Measurements from ENCODE around the gene CABLES2.

Gene CABLES2

DNA sequence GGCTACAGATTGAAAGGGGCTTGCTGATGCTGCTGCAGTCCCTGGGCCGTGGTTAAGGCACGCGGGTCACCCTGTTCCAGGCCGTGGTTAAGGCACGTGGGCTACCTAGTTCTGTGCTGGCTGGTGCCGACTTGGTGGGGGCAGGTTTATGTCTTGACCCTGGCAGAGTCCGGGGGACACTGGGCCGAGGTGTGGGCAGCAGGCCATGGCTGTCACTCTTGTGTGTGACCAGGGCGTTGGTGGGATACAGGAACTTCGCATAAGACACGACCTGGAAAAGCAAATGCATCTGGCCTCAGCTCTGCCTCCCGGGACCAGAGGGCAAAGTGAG, 13.8 kb downstream of the CABLES2 start:
- Histone ChIP-seq H3K4me3 (ENCODE audit: low read length) (no peak overlapping the region), H3K27ac (ENCODE audit: low read length) (no peak overlapping the region), H3K9me3 (ENCODE audit: control insufficient read depth, insufficient read depth, low read length) (no peaks in the 10 kb centered on the region), H3K36me3 (ENCODE audit: control insufficient read depth, insufficient read depth, low read length) (peaks cover 14% of the 10 kb centered on the region), H3K4me1 (ENCODE audit: control insufficient read depth, insufficient read depth, low read length) (no peaks in the 10 kb centered on the region), H3K27me3 (ENCODE audit: control insufficient read depth, insufficient read depth, low read length) (no peaks in the 10 kb centered on the region)
- no peak for DNase-seq (ENCODE audit: low read depth, low spot score)
- WGBS (ENCODE audit: insufficient coverage, insufficient read length), result no CpG with 5 or more reads among the region's 12 CpGs

DNA sequence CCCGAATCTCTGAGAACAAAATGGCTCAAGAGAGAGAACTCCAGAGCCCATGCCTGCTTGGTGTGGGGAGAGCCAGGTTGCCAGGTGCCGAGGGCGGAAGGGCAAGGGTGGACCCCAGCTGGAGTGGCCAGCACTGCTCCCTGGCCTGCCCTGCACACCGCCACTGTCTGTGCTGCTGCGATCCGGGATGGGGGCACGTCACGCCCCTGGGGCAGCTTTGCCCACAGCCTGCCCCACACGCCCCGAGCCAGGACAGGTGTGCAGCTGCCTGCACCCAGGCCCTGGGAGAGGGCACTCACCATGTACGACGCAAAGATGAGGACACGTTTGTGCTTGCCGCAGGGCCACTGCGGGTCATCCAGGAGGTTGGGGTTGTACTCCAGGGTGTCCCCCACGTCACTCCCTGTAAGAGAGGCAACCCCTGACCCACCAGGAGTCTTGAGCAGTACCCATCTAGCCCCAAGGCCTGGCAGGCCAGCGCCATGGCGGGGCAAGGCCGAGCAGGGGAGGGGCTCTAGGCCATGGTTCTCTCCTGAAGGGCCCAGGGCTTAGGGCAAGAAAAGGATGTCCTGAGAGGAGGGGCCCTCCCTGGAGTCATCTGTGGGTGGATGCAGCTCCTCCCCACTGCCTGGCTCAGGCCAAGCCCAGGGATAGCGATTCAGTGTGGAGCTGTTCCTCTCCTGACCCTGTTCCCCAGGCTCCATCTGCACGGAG, 14.3 kb downstream of the CABLES2 start:
- Histone ChIP-seq H3K27ac (ENCODE audit: low read length) (no peak overlapping the region), H3K4me3 (ENCODE audit: low read length) (no peak overlapping the region), H3K4me1 (ENCODE audit: control insufficient read depth, insufficient read depth, low read length) (no peaks in the 10 kb centered on the region), H3K9me3 (ENCODE audit: control insufficient read depth, insufficient read depth, low read length) (no peaks in the 10 kb centered on the region), H3K36me3 (ENCODE audit: control insufficient read depth, insufficient read depth, low read length) (peaks cover 14% of the 10 kb centered on the region), H3K27me3 (ENCODE audit: control insufficient read depth, insufficient read depth, low read length) (no peaks in the 10 kb centered on the region)
- WGBS (ENCODE audit: insufficient coverage, insufficient read length), result no CpG with 5 or more reads among the region's 21 CpGs
- no peak for DNase-seq (ENCODE audit: low read depth, low spot score)

DNA sequence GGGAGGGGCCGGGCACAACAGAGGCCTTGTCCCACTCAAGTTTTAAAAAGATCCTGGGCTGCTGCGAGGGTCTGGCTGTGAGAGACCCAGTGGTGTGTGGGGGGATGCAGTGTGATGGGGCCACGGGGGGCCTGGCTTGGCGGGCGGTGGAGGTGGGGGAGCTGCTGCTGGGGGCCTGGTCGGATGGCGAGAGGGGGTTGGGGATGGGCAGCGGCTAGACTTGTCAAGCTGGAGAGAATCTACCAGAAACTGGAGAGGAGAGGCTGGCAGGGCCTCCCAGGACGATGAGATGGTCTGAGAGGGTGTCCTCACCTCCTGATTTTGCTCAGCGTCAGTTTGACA, 15.0 kb downstream of the CABLES2 start:
- Histone ChIP-seq H3K36me3 (ENCODE audit: control insufficient read depth, insufficient read depth, low read length) (peaks cover 14% of the 10 kb centered on the region), H3K9me3 (ENCODE audit: control insufficient read depth, insufficient read depth, low read length) (no peaks in the 10 kb centered on the region), H3K4me1 (ENCODE audit: control insufficient read depth, insufficient read depth, low read length) (no peaks in the 10 kb centered on the region), H3K27me3 (ENCODE audit: control insufficient read depth, insufficient read depth, low read length) (no peaks in the 10 kb centered on the region), H3K27ac (ENCODE audit: low read length) (no peak overlapping the region), H3K4me3 (ENCODE audit: low read length) (no peak overlapping the region)
- WGBS (ENCODE audit: insufficient coverage, insufficient read length), result no CpG with 5 or more reads among the region's 10 CpGs
- DNase-seq (ENCODE audit: low read depth, low spot score), result no peak

DNA sequence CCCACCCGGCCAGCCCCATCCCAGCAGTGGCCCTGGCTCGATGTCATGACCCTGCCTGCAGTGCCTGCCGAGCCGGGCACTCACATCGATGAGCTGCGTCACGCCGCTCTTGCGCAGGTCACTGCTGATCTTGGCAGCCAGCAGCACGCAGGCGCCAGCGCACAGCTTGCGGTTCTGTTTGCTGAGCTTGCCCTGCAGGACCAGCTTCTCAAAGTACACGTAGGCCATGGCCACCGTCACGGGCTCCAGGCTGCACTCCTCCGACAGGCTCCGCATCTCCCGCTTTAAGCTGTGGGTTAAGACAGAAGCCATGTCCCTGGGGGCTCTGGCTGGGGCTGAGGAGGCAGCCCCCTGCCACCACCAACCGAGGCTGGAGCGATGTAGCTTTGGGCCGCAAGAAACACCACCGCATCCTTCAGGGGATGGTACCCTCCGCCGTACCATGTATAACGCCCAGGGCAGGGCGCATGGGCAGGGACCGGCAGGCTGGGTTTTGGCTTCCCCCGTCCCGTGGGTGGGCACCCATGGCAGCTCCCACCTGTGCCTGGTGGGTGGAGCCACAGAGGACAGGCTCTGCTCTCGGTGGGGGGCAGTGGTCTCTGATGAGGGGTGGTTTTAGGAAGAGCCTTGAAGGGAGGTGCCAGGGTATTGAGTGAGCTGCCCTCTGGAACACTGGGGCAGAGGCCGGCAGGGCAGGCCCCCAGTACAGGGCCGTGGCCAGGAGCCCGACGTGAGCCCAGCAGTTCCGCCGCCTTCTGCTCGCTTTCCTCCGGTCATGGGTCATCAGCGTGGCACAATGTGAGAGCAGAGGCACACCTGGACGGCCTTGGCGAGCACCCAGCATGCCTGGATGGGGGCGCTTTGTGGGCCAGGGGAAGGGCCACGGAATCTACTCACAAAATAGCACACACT, 15.7 kb downstream of the CABLES2 start:
- Histone ChIP-seq H3K27me3 (ENCODE audit: control insufficient read depth, insufficient read depth, low read length) (no peaks in the 10 kb centered on the region), H3K9me3 (ENCODE audit: control insufficient read depth, insufficient read depth, low read length) (no peaks in the 10 kb centered on the region), H3K4me1 (ENCODE audit: control insufficient read depth, insufficient read depth, low read length) (no peaks in the 10 kb centered on the region), H3K27ac (ENCODE audit: low read length) (no peak overlapping the region), H3K36me3 (ENCODE audit: control insufficient read depth, insufficient read depth, low read length) (peaks cover 14% of the 10 kb centered on the region), H3K4me3 (ENCODE audit: low read length) (no peak overlapping the region)
- no peak for DNase-seq (ENCODE audit: low read depth, low spot score)
- no CpG with 5 or more reads among the region's 44 CpGs for WGBS (ENCODE audit: insufficient coverage, insufficient read length)

DNA sequence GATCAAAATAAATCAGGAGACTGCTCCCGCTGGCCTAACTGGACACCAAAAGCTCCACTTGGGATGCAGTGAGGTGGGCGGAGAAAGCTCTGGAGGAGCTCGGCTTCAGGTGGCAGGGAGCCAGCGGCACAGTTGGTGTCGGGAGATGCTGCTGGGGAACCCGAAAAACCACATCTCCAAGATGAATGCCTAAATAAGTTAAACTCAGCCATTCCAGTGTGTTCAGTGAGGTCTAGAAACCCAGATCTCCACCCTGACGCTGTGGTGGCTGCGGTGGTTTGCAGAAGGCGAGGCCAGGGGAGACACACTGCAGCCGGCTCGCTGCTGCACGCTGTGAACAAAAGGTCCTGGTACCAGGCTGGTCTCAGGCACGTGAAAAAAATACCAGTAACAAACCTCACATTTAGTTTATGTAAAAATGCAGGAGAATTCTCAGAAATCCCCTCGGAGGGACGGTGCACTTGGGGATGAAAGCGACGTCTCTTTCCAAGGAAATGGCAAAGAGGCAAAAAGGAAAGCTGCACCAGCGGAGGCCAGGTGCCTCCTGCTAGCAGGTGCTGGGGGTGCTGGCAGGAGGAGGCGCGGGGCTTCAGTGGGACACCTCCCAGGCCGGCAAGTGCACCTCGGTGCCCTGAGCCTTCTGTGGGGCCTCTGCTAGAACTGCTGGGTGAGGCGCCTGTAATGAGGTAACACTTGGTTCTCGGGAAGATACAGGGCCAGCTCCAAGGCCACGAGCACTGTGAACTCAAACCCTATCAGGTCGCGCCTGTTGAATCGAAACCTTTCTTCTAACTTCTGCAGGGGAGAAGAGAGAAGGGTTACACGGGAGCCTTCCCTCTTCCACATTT, 16.5 kb downstream of the CABLES2 start:
- no CpG with 5 or more reads among the region's 29 CpGs for WGBS (ENCODE audit: insufficient coverage, insufficient read length)
- no peaks in the 10 kb centered on the region for H3K4me1 ChIP-seq (ENCODE audit: control insufficient read depth, insufficient read depth, low read length)
- no peaks in the 10 kb centered on the region for H3K27me3 ChIP-seq (ENCODE audit: control insufficient read depth, insufficient read depth, low read length)
- peaks cover 14% of the 10 kb centered on the region for H3K36me3 ChIP-seq (ENCODE audit: control insufficient read depth, insufficient read depth, low read length)
- H3K9me3 ChIP-seq (ENCODE audit: control insufficient read depth, insufficient read depth, low read length), result no peaks in the 10 kb centered on the region
- no peak for DNase-seq (ENCODE audit: low read depth, low spot score)
- H3K4me3 ChIP-seq (ENCODE audit: low read length), result no peak overlapping the region
- H3K27ac ChIP-seq (ENCODE audit: low read length), result no peak overlapping the region

DNA sequence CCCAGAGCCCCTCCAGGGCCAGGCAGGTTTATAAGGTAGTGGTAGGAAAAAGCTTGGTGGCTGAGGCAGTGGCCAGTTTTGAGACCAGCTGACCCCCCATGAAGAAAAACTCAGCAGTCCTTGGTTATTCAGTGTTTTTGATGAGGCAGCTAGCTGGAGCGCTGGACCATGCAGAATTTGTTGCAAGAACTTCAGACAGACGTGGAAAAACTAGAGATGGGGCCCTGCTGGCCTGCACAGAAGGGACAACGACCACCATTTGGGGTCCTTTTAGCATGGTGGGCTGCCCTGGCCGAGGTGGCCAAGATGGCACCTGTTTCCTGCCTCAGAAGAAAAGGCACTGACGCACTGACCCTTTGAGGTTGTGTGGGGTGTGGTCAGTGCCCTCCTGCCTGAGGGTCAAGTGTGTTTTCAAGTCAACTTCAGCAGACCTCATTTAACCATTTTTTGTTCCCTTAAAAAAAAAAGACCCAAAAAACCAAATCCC, 17.4 kb downstream of the CABLES2 start:
- WGBS (ENCODE audit: insufficient coverage, insufficient read length), result no CpG with 5 or more reads among the region's 5 CpGs
- H3K9me3 ChIP-seq (ENCODE audit: control insufficient read depth, insufficient read depth, low read length), result no peaks in the 10 kb centered on the region
- DNase-seq (ENCODE audit: low read depth, low spot score), result no peak
- H3K27ac ChIP-seq (ENCODE audit: low read length), result no peak overlapping the region
- H3K4me3 ChIP-seq (ENCODE audit: low read length), result no peak overlapping the region
- peaks cover 14% of the 10 kb centered on the region for H3K36me3 ChIP-seq (ENCODE audit: control insufficient read depth, insufficient read depth, low read length)
- no peaks in the 10 kb centered on the region for H3K27me3 ChIP-seq (ENCODE audit: control insufficient read depth, insufficient read depth, low read length)
- no peaks in the 10 kb centered on the region for H3K4me1 ChIP-seq (ENCODE audit: control insufficient read depth, insufficient read depth, low read length)

DNA sequence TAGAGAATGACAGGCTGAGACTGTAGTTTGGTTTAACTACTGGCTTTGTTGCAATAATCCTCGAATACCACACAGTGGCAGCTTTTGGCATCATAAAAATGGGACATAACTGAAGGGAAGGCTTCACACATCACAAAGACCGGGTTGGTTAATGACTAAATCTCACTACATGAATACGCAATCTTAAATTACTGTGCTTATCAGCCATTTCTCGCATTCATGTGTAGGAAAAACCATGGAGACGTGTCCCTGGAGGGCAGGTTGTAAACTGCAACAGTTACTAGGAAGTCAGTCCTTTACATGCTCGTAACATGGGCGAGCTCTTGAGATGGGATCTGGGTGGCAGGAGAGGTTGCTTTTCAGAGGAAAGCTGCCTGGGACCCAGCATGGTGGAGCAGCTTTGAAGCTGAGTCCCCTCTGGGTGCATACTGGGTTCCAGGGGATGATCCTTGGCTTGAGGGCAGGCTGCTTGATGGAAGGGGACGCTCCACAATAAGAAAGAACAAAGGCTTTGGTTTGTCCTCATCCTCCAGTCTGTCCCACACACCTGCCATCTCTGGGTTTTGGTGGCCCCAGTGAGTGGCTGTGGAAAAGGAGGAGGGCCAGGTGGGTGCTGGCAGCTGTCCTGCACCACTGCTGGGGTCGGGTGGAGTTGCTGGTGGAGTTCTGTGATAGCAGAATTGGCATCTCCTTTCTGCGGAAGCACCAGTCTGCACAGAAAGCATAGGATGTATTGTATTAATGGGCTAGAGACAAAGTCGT, 18.1 kb downstream of the CABLES2 start:
- H3K27me3 ChIP-seq (ENCODE audit: control insufficient read depth, insufficient read depth, low read length), result no peaks in the 10 kb centered on the region
- no peak overlapping the region for H3K4me3 ChIP-seq (ENCODE audit: low read length)
- WGBS (ENCODE audit: insufficient coverage, insufficient read length), result no CpG with 5 or more reads among the region's 11 CpGs
- H3K9me3 ChIP-seq (ENCODE audit: control insufficient read depth, insufficient read depth, low read length), result no peaks in the 10 kb centered on the region
- H3K27ac ChIP-seq (ENCODE audit: low read length), result no peak overlapping the region
- no peaks in the 10 kb centered on the region for H3K4me1 ChIP-seq (ENCODE audit: control insufficient read depth, insufficient read depth, low read length)
- H3K36me3 ChIP-seq (ENCODE audit: control insufficient read depth, insufficient read depth, low read length), result peaks cover 14% of the 10 kb centered on the region
- no peak for DNase-seq (ENCODE audit: low read depth, low spot score)

DNA sequence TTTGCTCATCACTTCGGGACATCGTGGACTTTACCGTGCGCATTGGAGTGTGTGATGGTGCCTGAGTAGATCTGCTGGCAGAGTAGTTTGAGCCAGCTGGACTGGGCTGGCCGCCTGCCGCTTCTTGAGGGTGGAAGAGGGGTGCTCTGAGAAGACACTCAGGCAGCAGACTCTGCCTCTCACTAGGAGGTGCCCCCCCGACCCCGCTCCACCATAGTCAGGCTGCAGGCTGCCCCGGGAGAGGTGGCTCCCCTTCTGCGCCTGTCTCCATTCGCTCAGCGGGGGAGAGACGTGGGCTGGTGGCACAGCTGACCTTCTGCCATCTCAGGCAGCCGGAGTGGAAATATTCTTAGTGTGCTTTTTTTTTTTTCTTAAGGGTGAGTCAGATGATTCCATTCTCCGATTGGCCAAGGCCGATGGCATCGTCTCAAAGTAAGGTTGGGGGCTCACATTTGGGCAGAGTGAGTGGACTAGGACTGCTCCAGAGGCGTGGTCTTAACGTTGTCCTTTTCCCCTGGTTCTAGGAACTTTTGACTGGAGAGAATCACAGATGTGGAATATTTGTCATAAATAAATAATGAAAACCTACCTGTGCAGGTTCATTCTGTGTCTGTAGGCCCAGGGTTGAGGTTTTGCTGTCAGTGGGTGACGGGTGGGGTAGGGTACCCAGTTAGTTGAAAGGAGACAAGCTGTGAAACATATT, 19.0 kb downstream of the CABLES2 start:
- H3K27me3 ChIP-seq (ENCODE audit: control insufficient read depth, insufficient read depth, low read length), result no peaks in the 10 kb centered on the region
- H3K4me1 ChIP-seq (ENCODE audit: control insufficient read depth, insufficient read depth, low read length), result no peaks in the 10 kb centered on the region
- WGBS (ENCODE audit: insufficient coverage, insufficient read length), result no CpG with 5 or more reads among the region's 20 CpGs
- no peaks in the 10 kb centered on the region for H3K9me3 ChIP-seq (ENCODE audit: control insufficient read depth, insufficient read depth, low read length)
- H3K27ac ChIP-seq (ENCODE audit: low read length), result no peak overlapping the region
- no peak for DNase-seq (ENCODE audit: low read depth, low spot score)
- peak overlapping the region; percentile 99; the same call in 1 of the 2 replicates for H3K4me3 ChIP-seq (ENCODE audit: low read length)
- H3K36me3 ChIP-seq (ENCODE audit: control insufficient read depth, insufficient read depth, low read length), result peaks cover 14% of the 10 kb centered on the region

DNA sequence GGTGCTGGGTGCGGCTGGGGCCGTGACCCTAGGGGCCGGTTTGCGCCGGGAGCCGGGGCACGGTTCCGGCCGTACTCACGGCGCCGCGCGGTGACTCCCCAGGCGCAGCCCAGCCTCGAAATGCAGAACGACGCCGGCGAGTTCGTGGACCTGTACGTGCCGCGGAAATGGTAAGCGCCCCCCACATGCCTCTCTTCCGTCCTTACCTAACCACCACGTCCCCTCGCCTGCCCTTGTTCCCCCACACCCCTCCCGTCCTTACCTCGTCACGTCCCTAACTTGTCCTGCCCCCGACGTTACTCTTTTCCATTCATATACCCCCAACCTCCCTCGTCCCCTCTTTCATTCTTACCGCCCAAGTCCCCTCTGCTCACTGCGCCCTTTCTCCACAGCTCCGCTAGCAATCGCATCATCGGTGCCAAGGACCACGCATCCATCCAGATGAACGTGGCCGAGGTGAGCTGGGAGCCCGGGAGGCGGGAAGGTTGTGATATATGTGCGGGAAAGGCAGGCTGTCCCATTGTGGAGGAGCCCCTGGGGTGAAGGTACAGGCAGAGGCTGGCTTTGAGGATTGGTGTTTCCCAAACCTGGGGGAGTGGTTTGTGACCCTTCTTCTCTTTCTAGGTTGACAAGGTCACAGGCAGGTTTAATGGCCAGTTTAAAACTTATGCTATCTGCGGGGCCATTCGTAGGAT, 19.7 kb downstream of the CABLES2 start:
- peaks cover 14% of the 10 kb centered on the region for H3K36me3 ChIP-seq (ENCODE audit: control insufficient read depth, insufficient read depth, low read length)
- no peaks in the 10 kb centered on the region for H3K27me3 ChIP-seq (ENCODE audit: control insufficient read depth, insufficient read depth, low read length)
- H3K4me1 ChIP-seq (ENCODE audit: control insufficient read depth, insufficient read depth, low read length), result no peaks in the 10 kb centered on the region
- no CpG with 5 or more reads among the region's 47 CpGs for WGBS (ENCODE audit: insufficient coverage, insufficient read length)
- no peak for DNase-seq (ENCODE audit: low read depth, low spot score)
- H3K9me3 ChIP-seq (ENCODE audit: control insufficient read depth, insufficient read depth, low read length), result no peaks in the 10 kb centered on the region
- H3K4me3 ChIP-seq (ENCODE audit: low read length), result peak overlapping the region; percentile 99
- H3K27ac ChIP-seq (ENCODE audit: low read length), result no peak overlapping the region

Data from iPS DF 6.9 (cell line).